Astrocyte (in vitro differentiated cells and primary cell): ENCODE results near the gene PYGL. TPM values are rescaled to one million over a fixed set of nuclear protein-coding genes. Genes with fewer than 3 reads are reported as not detected.
"Not testable (repeated sequence)": the region's sequence is repeated elsewhere in the genome, so short reads cannot be mapped to it uniquely, and the experiment has no call there.

ENCODE experiments used
- DNase-seq: peaks from one replicate; pipeline ENCODE4 v3.0.0-alpha.2; 2010; ENCODE audit warnings: low read depth
- FAIRE-seq: peaks from 2 replicates; lab custom pipeline; 2011; peaks lifted over from hg19 to GRCh38; lab: Jason Lieb, UNC
- H2AFZ ChIP-seq: 2 replicates; pipeline ENCODE4 v1.6.0; 2012; ENCODE audit warnings: low read depth, low read length, inconsistent platforms
- H3K27ac ChIP-seq: 2 replicates; pipeline ENCODE4 v1.5.1; 2011; ENCODE audit warnings: low read depth, low read length, inconsistent platforms
- H3K27me3 ChIP-seq: 2 replicates; pipeline ENCODE4 v1.6.0; 2011; ENCODE audit warnings: low read length, inconsistent platforms; ENCODE audit not compliant: insufficient read depth
- H3K36me3 ChIP-seq: 2 replicates; pipeline ENCODE4 v1.5.1; 2011; ENCODE audit warnings: low read length, inconsistent platforms; ENCODE audit not compliant: insufficient read depth
- H3K4me1 ChIP-seq: 2 replicates; pipeline ENCODE4 v1.5.1; 2011; ENCODE audit warnings: low read length, inconsistent platforms; ENCODE audit not compliant: insufficient read depth
- H3K4me2 ChIP-seq: 2 replicates; pipeline ENCODE4 v1.6.0; 2012; ENCODE audit warnings: low read length, inconsistent platforms
- H3K4me3 ChIP-seq: 2 replicates; pipeline ENCODE4 v1.5.1; 2011; ENCODE audit warnings: low read depth, mild to moderate bottlenecking, low read length, inconsistent platforms; ENCODE audit not compliant: insufficient read depth
- H3K79me2 ChIP-seq: 2 replicates; pipeline ENCODE4 v1.6.0; 2012; ENCODE audit warnings: mild to moderate bottlenecking, low read length, inconsistent platforms; ENCODE audit not compliant: insufficient read depth
- H3K9ac ChIP-seq: 2 replicates; pipeline ENCODE4 v1.6.0; 2012; ENCODE audit warnings: mild to moderate bottlenecking, low read length, inconsistent platforms
- H3K9me3 ChIP-seq: 2 replicates; pipeline ENCODE4 v1.5.1; 2012; ENCODE audit warnings: low read depth, mild to moderate bottlenecking, low read length, inconsistent platforms; ENCODE audit not compliant: insufficient read depth
- H4K20me1 ChIP-seq: 2 replicates; pipeline ENCODE4 v1.6.0; 2012; ENCODE audit warnings: low read length, inconsistent platforms; ENCODE audit not compliant: insufficient read depth
- H3K27ac Mint-ChIP-seq: one replicate; pipeline ENCODE4 v1.8.0; 2021; ENCODE audit warnings: mild to moderate bottlenecking, mixed read lengths; ENCODE audit not compliant: unreplicated experiment
- H3K27me3 Mint-ChIP-seq: one replicate; pipeline ENCODE4 v1.8.0; 2021; ENCODE audit warnings: low read depth, mixed read lengths; ENCODE audit not compliant: unreplicated experiment
- H3K36me3 Mint-ChIP-seq: one replicate; pipeline ENCODE4 v1.8.0; 2021; ENCODE audit warnings: low read depth, mixed read lengths; ENCODE audit not compliant: unreplicated experiment
- H3K4me1 Mint-ChIP-seq: one replicate; pipeline ENCODE4 v1.8.0; 2021; ENCODE audit warnings: low read depth, mixed read lengths; ENCODE audit not compliant: unreplicated experiment
- H3K4me3 Mint-ChIP-seq: one replicate; pipeline ENCODE4 v1.8.0; 2021; ENCODE audit warnings: mild to moderate bottlenecking, moderate library complexity, mixed read lengths; ENCODE audit not compliant: unreplicated experiment
- H3K9me3 Mint-ChIP-seq: one replicate; pipeline ENCODE4 v1.8.0; 2021; ENCODE audit warnings: mild to moderate bottlenecking, mixed read lengths; ENCODE audit not compliant: unreplicated experiment
- EZH2 ChIP-seq: IDR thresholded peaks from 2 replicates; pipeline ENCODE4 v1.6.1; 2012; ENCODE audit warnings: mild to moderate bottlenecking, low read length, inconsistent platforms; ENCODE audit not compliant: insufficient read depth
- total RNA-seq: library from RNA; stranded (reverse); gene quantifications from 2 replicates; pipeline ENCODE4 v1.2.1, GENCODE V29; 2021
- TF ChIP-seq, protein P1 (sequence below): IDR thresholded peaks from 2 replicates; pipeline ENCODE4 v1.5.1; 2011; ENCODE audit warnings: low read depth, mild to moderate bottlenecking, inconsistent platforms, low read length, moderate library complexity; ENCODE audit not compliant: insufficient read depth

PYGL gene
- total RNA-seq, 1 donor from 2014 or later = 97.6 TPM

DNA sequence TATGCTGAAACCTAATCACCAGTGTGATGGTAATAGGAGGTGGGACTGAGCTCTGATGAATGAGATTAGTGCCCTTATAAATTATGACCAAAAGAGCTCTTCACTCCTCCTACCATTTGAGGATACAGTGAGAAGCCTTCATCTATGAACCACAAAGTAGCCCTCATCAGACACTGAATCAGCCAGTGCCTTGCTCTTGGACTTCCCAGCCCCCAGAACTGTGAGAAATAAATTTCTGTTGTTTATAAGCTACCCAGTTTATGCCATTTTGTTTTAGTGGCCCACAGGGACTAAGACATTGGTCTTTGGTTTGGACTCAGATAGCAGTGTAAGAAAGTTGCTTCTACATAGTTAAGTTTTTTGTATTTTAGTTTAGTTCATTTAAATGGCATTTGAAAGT, 39.6 kb downstream of the PYGL start:
- Mint-ChIP-seq H3K4me1 (peaks cover 2% of the 10 kb centered on the region), H3K36me3 (peaks cover 47% of the 10 kb centered on the region), H3K4me3 (no peak overlapping the region), H3K27me3 (no peaks in the 10 kb centered on the region), H3K27ac (no peak overlapping the region), H3K9me3 (peaks cover 2% of the 10 kb centered on the region)
- H3K4me2 ChIP-seq = no peak overlapping the region
- H3K9me3 ChIP-seq = no peaks in the 10 kb centered on the region
- no peaks in the 10 kb centered on the region for H4K20me1 ChIP-seq
- TF ChIP-seq, protein P1, sequence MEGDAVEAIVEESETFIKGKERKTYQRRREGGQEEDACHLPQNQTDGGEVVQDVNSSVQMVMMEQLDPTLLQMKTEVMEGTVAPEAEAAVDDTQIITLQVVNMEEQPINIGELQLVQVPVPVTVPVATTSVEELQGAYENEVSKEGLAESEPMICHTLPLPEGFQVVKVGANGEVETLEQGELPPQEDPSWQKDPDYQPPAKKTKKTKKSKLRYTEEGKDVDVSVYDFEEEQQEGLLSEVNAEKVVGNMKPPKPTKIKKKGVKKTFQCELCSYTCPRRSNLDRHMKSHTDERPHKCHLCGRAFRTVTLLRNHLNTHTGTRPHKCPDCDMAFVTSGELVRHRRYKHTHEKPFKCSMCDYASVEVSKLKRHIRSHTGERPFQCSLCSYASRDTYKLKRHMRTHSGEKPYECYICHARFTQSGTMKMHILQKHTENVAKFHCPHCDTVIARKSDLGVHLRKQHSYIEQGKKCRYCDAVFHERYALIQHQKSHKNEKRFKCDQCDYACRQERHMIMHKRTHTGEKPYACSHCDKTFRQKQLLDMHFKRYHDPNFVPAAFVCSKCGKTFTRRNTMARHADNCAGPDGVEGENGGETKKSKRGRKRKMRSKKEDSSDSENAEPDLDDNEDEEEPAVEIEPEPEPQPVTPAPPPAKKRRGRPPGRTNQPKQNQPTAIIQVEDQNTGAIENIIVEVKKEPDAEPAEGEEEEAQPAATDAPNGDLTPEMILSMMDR = no peak
- no peak for TF ChIP-seq EZH2
- no peak overlapping the region for H3K27ac ChIP-seq
- DNase-seq (no peak), FAIRE-seq (no peak)
- H2AFZ ChIP-seq = no peak overlapping the region
- no peaks in the 10 kb centered on the region for H3K36me3 ChIP-seq
- no peak overlapping the region for H3K9ac ChIP-seq
- H3K79me2 ChIP-seq = no peaks in the 10 kb centered on the region
- no peaks in the 10 kb centered on the region for H3K4me1 ChIP-seq
- no peak overlapping the region for H3K4me3 ChIP-seq
- no peaks in the 10 kb centered on the region for H3K27me3 ChIP-seq

DNA sequence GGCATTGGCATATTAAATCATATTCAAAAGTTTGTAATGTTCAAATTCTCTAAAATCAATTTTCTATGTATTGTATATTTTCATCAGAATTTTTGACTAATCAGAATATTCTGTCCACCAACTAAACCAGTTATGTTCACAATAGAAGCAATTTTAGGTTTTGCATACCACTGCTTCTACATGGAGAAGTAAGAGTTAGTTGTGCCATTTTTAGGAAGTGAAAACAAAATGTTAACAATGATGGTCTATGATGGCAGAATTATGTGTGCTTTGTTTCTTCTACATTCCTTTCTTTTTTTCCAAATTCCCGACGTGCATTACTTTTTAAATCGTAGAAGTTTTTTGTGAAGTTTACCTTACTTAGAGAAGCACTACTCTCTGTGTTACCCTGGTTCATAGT, 42.9 kb downstream of the PYGL start:
- H3K9me3 Mint-ChIP-seq = peaks cover 2% of the 10 kb centered on the region
- H3K27me3 Mint-ChIP-seq = no peaks in the 10 kb centered on the region
- Histone ChIP-seq H3K27me3 (no peaks in the 10 kb centered on the region), H3K4me3 (no peak overlapping the region), H3K4me2 (no peak overlapping the region), H4K20me1 (no peaks in the 10 kb centered on the region), H3K9me3 (no peaks in the 10 kb centered on the region), H3K36me3 (no peaks in the 10 kb centered on the region), H2AFZ (no peak overlapping the region), H3K79me2 (no peaks in the 10 kb centered on the region), H3K27ac (no peak overlapping the region), H3K9ac (no peak overlapping the region), H3K4me1 (no peaks in the 10 kb centered on the region)
- H3K27ac Mint-ChIP-seq = no peak overlapping the region
- no peak for TF ChIP-seq EZH2
- TF ChIP-seq, protein P1 = no peak
- FAIRE-seq (no peak), DNase-seq (no peak)
- H3K4me1 Mint-ChIP-seq = no peaks in the 10 kb centered on the region
- no peak overlapping the region for H3K4me3 Mint-ChIP-seq
- H3K36me3 Mint-ChIP-seq = peaks cover 35% of the 10 kb centered on the region

DNA sequence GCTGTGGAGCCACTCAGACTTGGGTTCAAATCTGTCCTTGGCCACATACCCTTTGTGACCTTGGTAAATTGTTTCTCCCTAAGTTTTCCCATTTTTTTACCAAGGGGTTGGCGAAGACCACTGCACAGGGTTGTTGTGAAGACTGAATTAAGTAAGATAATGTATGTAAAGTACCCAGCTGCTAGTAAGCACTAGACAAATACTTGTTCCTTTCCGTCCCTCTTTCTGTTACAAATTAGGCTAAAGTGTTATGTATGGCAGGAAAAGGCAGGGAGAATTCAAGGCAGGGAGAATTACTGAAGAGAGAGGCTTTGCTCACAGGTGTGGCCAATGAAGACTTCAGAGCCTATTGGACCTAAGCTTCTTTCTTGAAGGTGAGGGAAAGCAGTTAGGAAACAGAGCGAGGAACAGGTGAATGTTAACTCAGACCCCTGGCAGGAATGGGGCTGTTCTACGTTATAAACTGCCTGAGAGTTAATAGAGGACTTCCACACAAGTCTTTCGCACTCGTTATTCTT, 46.6 kb downstream of the PYGL start:
- DNase-seq (no peak), FAIRE-seq (no peak)
- Mint-ChIP-seq H3K9me3 (no peaks in the 10 kb centered on the region), H3K4me1 (no peaks in the 10 kb centered on the region), H3K27ac (no peak overlapping the region), H3K4me3 (no peak overlapping the region), H3K27me3 (no peaks in the 10 kb centered on the region), H3K36me3 (peaks cover 20% of the 10 kb centered on the region)
- Histone ChIP-seq H3K27me3 (no peaks in the 10 kb centered on the region), H3K4me1 (no peaks in the 10 kb centered on the region), H3K4me3 (no peak overlapping the region), H3K4me2 (no peak overlapping the region), H3K27ac (no peak overlapping the region), H3K9ac (no peak overlapping the region), H3K9me3 (no peaks in the 10 kb centered on the region), H3K36me3 (no peaks in the 10 kb centered on the region), H3K79me2 (no peaks in the 10 kb centered on the region), H2AFZ (no peak overlapping the region), H4K20me1 (no peaks in the 10 kb centered on the region)
- TF ChIP-seq, protein P1 = no peak
- no peak for TF ChIP-seq EZH2

DNA sequence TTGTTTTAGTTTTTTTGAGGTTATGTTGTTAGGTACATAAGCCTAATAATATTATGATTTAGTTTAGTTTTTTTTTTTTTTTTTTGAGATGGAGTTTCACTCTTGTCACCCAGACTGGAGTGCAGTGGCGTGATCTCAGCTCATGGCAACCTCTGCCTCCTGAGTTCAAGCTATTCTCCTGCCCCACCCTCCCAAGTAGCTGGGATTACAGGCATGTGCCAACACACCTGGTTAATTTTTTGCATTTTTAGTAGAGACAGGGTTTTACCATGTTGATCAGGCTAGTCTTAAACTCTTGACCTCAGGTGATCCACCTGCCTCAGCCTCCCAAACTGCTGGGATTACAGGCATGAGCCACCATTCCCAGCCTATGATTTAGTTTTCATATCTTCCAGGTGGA, 47.3 kb downstream of the PYGL start:
- not testable (repeated sequence) for H3K36me3 ChIP-seq, H3K27me3 Mint-ChIP-seq, H3K9me3 ChIP-seq, FAIRE-seq, H3K9ac ChIP-seq, H3K79me2 ChIP-seq, H3K9me3 Mint-ChIP-seq, H3K4me3 ChIP-seq, H3K4me2 ChIP-seq, H3K27ac ChIP-seq, H3K27me3 ChIP-seq, H2AFZ ChIP-seq, H3K4me1 ChIP-seq, H3K27ac Mint-ChIP-seq, H3K4me3 Mint-ChIP-seq, DNase-seq, H4K20me1 ChIP-seq, H3K4me1 Mint-ChIP-seq
- peaks cover 20% of the 10 kb centered on the region for H3K36me3 Mint-ChIP-seq
